AG04449 (cell line): ENCODE results near the gene POP4.

Experiments used
- CTCF ChIA-PET: fragments of 350-600 bp; formaldehyde crosslinking; extraction: SDS; loops from one replicate; lab custom pipeline; 2021; ENCODE audit warnings: antibody characterized with exemption; lab: Yijun Ruan, JAX
- POLR2A ChIA-PET: fragments of 400-600, 350-600 bp; formaldehyde crosslinking; extraction: SDS; loops from one replicate; lab custom pipeline; 2020; ENCODE audit warnings: antibody characterized with exemption, inconsistent platforms; lab: Yijun Ruan, JAX
- DNase-seq: peaks from one replicate; pipeline ENCODE4 v3.0.0-alpha.2; 2010; ENCODE audit warnings: low read depth, low spot score
- H3K4me3 ChIP-seq: 2 replicates; pipeline ENCODE4 v1.5.1; 2011; ENCODE audit warnings: low read depth, mild to moderate bottlenecking, control low read depth, low read length
- TF ChIP-seq, protein P1 (sequence below): IDR thresholded peaks from one replicate; pipeline ENCODE4 v1.5.1; 2011; ENCODE audit warnings: mild to moderate bottlenecking, moderate library complexity, low read length, control low read depth, inconsistent platforms; ENCODE audit not compliant: insufficient read depth; ENCODE audit errors: missing control alignments

The POP4 gene

DNA sequence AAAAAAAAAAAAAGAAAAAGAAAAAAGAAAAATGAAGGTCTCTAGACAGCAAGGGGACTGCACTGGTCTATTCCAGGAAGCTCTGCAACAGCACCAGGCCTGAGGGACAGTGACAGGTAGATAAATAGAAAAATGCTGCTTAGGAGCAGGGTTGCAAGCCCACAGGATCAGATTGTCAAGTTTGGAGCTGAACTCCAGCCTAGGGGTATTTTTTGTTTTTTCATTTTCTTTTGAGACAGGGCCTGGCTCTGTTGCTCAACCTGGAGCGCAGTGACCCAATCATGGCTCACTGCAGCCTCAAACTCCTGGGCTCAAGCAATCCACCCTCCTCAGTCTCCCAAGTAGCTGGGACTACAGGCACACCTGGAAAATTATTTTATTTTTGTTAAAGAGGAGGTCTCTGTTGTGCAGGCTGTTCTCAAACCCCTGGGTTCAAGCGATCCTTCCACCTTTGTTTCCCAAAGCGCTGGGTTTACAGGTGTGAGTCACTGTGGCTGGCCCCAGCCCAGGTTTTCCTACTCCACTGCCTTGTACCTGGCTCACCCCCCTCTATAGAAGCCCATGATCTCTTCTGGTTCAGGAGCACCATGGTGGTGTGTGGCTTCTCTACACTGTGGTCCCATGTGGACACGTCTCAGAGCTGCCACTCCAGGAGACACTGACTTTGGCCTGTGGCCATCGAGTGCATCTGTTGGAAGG is 23.9 kb downstream of the POP4 start:
- POLR2A ChIA-PET = interaction anchor here (0.9 kb wide), 1 partner anchor 24 kb away, joined by 3 read pairs; the partner anchor contains the start of gene POP4
- H3K4me3 ChIP-seq = no peak overlapping the region
- TF ChIP-seq, protein P1, sequence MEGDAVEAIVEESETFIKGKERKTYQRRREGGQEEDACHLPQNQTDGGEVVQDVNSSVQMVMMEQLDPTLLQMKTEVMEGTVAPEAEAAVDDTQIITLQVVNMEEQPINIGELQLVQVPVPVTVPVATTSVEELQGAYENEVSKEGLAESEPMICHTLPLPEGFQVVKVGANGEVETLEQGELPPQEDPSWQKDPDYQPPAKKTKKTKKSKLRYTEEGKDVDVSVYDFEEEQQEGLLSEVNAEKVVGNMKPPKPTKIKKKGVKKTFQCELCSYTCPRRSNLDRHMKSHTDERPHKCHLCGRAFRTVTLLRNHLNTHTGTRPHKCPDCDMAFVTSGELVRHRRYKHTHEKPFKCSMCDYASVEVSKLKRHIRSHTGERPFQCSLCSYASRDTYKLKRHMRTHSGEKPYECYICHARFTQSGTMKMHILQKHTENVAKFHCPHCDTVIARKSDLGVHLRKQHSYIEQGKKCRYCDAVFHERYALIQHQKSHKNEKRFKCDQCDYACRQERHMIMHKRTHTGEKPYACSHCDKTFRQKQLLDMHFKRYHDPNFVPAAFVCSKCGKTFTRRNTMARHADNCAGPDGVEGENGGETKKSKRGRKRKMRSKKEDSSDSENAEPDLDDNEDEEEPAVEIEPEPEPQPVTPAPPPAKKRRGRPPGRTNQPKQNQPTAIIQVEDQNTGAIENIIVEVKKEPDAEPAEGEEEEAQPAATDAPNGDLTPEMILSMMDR = no peak
- DNase-seq = no peak
- CTCF ChIA-PET = interaction anchor here (2.2 to 16.2 kb wide), 2 partner anchors 21 to 86 kb away, joined by 6 to 151 read pairs; partner anchors contain the start of gene POP4

DNA sequence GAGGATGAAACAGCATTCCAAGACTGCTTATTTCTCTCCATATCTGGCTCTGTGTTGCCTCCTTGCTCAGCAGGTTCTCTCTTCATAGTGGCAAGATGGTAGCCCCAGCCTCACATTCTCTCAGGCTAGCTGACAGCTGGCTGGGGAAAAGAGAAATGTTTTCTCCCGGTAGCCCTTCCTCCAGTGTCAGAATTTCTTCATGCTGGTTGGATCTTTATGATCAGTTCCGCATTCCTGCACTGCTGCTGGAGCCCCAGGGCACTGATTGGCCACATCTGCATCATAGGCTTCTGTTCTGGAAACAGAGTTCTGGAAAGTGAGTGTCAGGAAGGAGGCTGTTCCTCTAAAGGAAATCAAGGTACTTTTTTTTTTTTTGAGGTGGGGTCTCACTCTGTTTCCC is 24.6 kb downstream of the POP4 start:
- DNase-seq = no peak
- ChIA-PET POLR2A (no interaction called here), CTCF (interaction anchor here (1.4 to 16.2 kb wide), 3 partner anchors 21 to 86 kb away, joined by 3 to 151 read pairs (median 6); partner anchors contain the start of gene POP4)

DNA sequence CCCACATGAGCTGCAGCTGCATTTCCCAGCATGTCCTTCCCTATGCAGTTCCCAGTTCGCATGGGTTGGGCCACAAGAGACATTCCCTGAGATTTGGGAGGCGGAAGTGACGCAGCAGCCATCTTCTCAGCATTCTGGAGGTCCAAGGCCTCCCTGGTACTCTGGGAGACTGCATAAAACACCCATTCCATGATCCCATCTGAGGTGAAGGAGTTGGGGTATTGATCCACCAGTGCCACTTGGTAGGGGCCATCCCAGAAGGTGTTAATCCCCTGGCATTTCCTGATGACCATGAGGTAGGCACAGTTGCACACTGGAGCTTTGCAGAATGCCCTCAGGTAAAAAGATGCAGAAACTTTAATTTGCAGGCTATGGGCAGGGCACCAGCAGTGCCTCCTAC is 25.4 kb downstream of the POP4 start:
- H3K4me3 ChIP-seq = no peak overlapping the region
- POLR2A ChIA-PET = no interaction called here
- no peak for DNase-seq
- TF ChIP-seq, protein P1 = no peak
- CTCF ChIA-PET = interaction anchor here (1.4 to 16.2 kb wide), 2 partner anchors 22 to 63 kb away, joined by 3 to 151 read pairs; partner anchors contain the start of gene POP4

More for the DNA sequence above, 24.6 kb downstream of the POP4 start:
- TF ChIP-seq, protein P1 = no peak
- no peak overlapping the region for H3K4me3 ChIP-seq

DNA sequence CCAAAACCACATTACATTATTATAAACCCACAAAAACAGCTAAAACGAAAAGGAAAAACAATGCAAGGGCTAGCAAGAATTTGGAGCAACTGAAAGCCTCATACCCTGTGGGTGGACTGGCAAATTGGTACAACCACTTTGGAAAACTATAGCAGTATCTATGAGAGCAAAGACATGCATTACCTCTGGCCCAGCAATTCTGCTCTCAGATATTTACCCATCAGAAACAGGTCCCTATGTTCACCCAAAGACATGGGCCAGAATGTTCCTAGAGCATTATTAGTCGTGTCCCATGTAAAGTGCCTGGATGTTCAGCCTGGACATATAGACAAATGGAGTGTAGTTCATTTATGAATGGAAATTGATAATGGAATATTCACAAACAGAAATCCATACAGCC is 27.9 kb downstream of the POP4 start:
- POLR2A ChIA-PET = no interaction called here
- no peak for DNase-seq
- TF ChIP-seq, protein P1 = no peak
- CTCF ChIA-PET = interaction anchor here (0.7 to 3.4 kb wide), 4 partner anchors 22 to 82 kb away, joined by 3 to 24 read pairs (median 6); partner anchors contain the start of gene C19orf12
- H3K4me3 ChIP-seq = no peak overlapping the region

DNA sequence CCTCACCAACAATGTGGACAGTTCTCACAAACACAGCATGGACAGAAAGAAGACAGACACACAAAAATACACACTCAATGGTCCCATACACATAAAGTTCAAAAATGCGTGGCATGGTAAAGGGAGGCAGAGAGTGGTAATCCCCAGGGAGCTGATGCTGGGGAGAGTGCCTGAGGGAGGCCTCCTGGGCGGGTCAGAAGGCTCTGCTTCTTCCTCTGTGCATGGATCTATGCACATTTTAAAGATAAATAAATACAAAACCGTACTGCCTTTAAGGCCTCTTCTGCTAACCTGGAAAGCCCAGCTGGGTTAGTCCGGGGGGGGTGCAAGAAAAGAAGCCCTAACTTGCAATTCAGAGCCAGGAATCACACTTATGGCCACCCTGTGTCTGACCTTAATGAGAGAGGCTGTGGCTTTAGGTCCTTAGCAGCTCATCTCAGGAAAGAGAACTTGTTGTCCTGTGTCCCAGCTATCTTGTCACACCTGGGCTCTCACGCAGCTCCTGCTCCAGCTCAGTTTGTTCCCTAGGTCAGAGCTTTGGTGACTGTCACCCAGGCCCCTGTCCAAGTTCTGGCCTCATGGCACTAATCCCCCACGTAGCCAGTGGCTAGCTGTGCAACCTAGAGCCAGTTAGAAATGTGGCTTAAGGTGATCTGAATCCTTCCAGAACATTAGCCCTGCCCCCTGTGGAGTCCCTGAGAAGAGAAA is 28.5 kb downstream of the POP4 start:
- ChIA-PET POLR2A (no interaction called here), CTCF (interaction anchor here (1.4 to 3.4 kb wide), 3 partner anchors 23 to 82 kb away, joined by 4 to 24 read pairs (median 8); partner anchors contain the start of gene C19orf12)
- no peak overlapping the region for H3K4me3 ChIP-seq
- TF ChIP-seq, protein P1 = no peak
- DNase-seq = no peak

DNA sequence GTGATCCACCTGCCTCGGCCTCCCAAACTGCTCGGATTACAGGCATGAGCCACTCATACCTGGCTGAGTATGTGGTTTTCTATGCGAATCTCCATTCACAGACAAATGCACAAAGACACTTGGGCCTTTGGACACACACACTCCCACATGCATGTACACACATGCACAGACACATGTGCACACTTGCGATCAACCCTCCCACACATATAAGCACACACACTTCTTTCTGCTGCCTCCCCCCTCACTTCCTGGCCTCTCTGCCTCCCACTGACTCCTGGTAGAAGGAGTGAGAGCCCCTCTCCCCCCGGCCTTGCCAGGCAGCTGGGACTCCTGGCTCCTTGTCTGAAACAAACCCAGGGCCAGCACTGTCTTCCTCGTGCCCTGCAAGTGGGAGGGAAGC is 29.9 kb downstream of the POP4 start:
- DNase-seq = no peak
- ChIA-PET CTCF (interaction anchor here (1.1 to 3.4 kb wide), 2 partner anchors 10 to 24 kb away, joined by 3 to 24 read pairs; no protein-coding TSS in a partner anchor), POLR2A (no interaction called here)
- TF ChIP-seq, protein P1 = no peak
- no peak overlapping the region for H3K4me3 ChIP-seq
